Measurements from ENCODE around the gene PSEN2.

DNA sequence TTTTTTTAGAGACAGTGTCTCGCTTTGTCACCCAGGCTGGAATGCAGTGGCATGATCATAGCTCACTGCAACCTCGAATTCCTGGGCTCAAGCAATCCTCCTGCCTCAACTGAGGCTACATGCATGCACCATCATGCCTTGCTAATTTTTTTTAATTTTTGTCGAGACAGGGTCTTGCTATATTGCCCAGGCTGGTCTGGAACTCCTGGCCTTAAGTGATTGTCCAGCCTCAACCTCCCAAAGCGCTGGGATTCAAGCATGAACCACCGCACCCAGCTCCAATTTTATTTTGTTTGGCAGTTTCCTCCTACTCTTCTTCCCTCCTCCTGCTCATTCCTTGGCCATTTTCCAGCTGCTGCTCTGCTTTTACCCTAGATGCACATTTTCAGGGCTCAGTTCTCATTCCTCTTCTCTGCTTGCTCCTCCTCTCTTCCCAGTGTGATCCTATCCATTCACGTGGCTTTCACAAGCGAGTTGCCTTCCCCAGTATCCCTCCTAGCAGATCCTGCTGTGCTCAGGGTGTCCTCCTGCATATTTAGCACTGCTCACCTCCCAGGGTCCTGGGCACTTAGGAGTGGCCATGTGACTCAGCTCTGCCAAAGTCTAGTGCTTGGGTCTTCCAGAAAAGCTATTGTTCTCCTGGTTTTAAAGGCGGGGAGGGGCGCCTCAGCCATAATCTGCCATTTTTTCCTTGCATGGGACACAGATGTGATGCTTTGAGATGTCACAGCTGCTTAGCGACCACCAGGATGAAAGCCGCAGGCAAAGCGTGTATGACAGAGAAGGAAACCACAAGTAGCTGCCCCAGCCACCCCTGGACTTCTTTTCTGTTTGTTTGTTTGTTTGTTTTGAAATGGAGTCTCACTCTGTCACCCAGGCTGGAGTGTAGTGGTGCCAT lies 33.7 kb downstream of the PSEN2 start:
- TF ChIP-seq, protein P1, sequence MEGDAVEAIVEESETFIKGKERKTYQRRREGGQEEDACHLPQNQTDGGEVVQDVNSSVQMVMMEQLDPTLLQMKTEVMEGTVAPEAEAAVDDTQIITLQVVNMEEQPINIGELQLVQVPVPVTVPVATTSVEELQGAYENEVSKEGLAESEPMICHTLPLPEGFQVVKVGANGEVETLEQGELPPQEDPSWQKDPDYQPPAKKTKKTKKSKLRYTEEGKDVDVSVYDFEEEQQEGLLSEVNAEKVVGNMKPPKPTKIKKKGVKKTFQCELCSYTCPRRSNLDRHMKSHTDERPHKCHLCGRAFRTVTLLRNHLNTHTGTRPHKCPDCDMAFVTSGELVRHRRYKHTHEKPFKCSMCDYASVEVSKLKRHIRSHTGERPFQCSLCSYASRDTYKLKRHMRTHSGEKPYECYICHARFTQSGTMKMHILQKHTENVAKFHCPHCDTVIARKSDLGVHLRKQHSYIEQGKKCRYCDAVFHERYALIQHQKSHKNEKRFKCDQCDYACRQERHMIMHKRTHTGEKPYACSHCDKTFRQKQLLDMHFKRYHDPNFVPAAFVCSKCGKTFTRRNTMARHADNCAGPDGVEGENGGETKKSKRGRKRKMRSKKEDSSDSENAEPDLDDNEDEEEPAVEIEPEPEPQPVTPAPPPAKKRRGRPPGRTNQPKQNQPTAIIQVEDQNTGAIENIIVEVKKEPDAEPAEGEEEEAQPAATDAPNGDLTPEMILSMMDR (IDR thresholded peaks at IDR 0.05) = no peak
- no peak for TF ChIP-seq POLR2AphosphoS5 (IDR thresholded peaks at IDR 0.05)
- TF ChIP-seq POLR2A (IDR thresholded peaks at IDR 0.05) = no peak
- TF ChIP-seq EP300 (IDR thresholded peaks at IDR 0.05) = no peak

All from suprapubic skin (tissue), 4 donors.